ENCODE data around the gene OXER1. TPM values are rescaled to one million over a fixed set of nuclear protein-coding genes. Genes with fewer than 3 reads are reported as not detected.

Gene OXER1
- total RNA-seq, 1 experiment from 2014 or later: not detected

DNA sequence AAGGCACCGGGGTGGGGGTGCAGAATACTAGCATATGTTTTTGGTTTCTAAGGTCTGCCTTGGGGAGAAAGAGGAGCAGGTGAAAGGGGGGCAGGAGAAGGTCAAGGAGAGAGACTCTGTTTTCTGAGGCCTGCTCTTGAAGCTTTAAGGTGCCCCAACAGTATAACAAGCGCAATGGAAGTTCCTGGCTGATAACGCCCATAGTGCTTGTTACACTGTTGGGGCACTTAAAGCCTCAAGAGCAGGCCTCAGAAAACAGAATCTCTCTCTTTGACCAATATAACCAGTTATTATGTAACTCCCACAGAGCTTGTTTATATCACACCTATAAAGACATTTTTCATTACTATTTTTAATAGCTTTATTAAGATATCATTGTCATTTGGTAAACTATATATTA lies 16.5 kb downstream of the OXER1 start:
- TF ChIP-seq EZH2phosphoT487 (IDR thresholded peaks at IDR 0.05; ENCODE audit: borderline replicate concordance, low read length) (no peak), EZH2 (IDR thresholded peaks at IDR 0.05; ENCODE audit: low read length, unreplicated experiment) (no peak), CTCF (conservative IDR thresholded peaks at IDR 0.05; ENCODE audit: low read depth, low read length) (no peak)
- DNase-seq (no peak), ATAC-seq (no peak)
- Histone ChIP-seq H3K79me2 (ENCODE audit: low read length) (no peaks in the 10 kb centered on the region), H3K4me1 (ENCODE audit: insufficient read depth, low read length) (no peaks in the 10 kb centered on the region), H3K4me3 (ENCODE audit: low read length) (no peak overlapping the region), H3F3A (ENCODE audit: low read length, unreplicated experiment) (no peaks in the 10 kb centered on the region), H3K9me2 (replicated peaks; ENCODE audit: low read length) (no peaks in the 10 kb centered on the region), H4K20me1 (ENCODE audit: low read length) (no peaks in the 10 kb centered on the region), H3K27ac (ENCODE audit: low read length) (no peak overlapping the region), H2AFZ (ENCODE audit: low read length) (no peak overlapping the region), H3K9ac (ENCODE audit: low read length) (no peak overlapping the region), H3K9me3 (ENCODE audit: low read length) (no peaks in the 10 kb centered on the region), H3K36me3 (ENCODE audit: low read depth, low read length) (no peaks in the 10 kb centered on the region), H3K27me3 (ENCODE audit: low read length) (no peaks in the 10 kb centered on the region), H3K4me2 (ENCODE audit: low read length) (no peak overlapping the region)
- ChIA-PET CTCF (no interaction called here), POLR2A (ENCODE audit: unreplicated experiment) (no interaction called here)
- intact Hi-C loops (cut with micrococcal nuclease): no loop called here
- BruUV-seq (replicated peaks): no TSS peak

DNA sequence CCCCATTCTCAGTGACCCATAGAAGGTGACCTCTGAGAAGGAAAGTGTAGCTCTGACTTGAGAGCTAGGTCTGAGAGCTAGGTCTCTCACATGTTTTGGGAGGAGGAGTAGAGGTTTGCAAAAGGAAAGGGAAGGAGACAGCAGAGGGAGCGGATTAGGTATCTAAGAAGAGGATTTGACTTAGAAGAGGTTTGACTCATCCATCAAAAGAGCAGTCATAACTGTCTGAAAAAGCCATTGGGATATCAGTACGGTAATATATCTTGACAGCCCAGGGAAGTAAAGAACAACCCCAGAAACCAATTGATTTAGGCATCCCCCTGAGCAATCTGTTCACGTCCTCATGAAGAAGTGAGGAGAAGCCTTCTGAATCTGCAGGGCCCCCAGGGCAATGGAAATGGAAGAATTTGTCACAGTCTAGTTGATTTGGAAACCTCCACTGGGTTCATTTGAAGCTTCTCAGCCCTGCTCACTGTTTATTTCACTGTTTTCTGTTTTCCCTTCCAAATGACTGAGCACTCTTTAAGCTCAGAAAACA lies 19.3 kb downstream of the OXER1 start:
- no peaks in the 10 kb centered on the region for H3K9me2 ChIP-seq (replicated peaks; ENCODE audit: low read length)
- no peak overlapping the region for H3K4me3 ChIP-seq (ENCODE audit: low read length)
- no peak overlapping the region for H3K27ac ChIP-seq (ENCODE audit: low read length)
- H3K36me3 ChIP-seq (ENCODE audit: low read depth, low read length): no peaks in the 10 kb centered on the region
- intact Hi-C loops (cut with micrococcal nuclease): no loop called here
- POLR2A ChIA-PET (ENCODE audit: unreplicated experiment): interaction anchor here (0.7 kb wide), 1 partner anchor 378 kb away, joined by 4 read pairs; no protein-coding TSS in a partner anchor
- no TSS peak for BruUV-seq (replicated peaks)
- no peak for TF ChIP-seq EZH2 (IDR thresholded peaks at IDR 0.05; ENCODE audit: low read length, unreplicated experiment)
- no peak for TF ChIP-seq EZH2phosphoT487 (IDR thresholded peaks at IDR 0.05; ENCODE audit: borderline replicate concordance, low read length)
- H4K20me1 ChIP-seq (ENCODE audit: low read length): no peaks in the 10 kb centered on the region
- H3K79me2 ChIP-seq (ENCODE audit: low read length): no peaks in the 10 kb centered on the region
- no peaks in the 10 kb centered on the region for H3K27me3 ChIP-seq (ENCODE audit: low read length)
- no peak overlapping the region for H3K4me2 ChIP-seq (ENCODE audit: low read length)
- no peak overlapping the region for H2AFZ ChIP-seq (ENCODE audit: low read length)
- CTCF ChIA-PET: no interaction called here
- H3K9me3 ChIP-seq (ENCODE audit: low read length): no peaks in the 10 kb centered on the region
- ATAC-seq (no peak), DNase-seq (no peak)
- no peaks in the 10 kb centered on the region for H3F3A ChIP-seq (ENCODE audit: low read length, unreplicated experiment)
- H3K9ac ChIP-seq (ENCODE audit: low read length): no peak overlapping the region
- no peaks in the 10 kb centered on the region for H3K4me1 ChIP-seq (ENCODE audit: insufficient read depth, low read length)

- Histone ChIP-seq H3F3A (ENCODE audit: low read length, unreplicated experiment) (no peaks in the 10 kb centered on the region), H3K36me3 (ENCODE audit: low read depth, low read length) (no peaks in the 10 kb centered on the region), H3K79me2 (ENCODE audit: low read length) (no peaks in the 10 kb centered on the region), H3K9ac (ENCODE audit: low read length) (no peak overlapping the region), H2AFZ (ENCODE audit: low read length) (no peak overlapping the region), H3K27ac (ENCODE audit: low read length) (no peak overlapping the region), H3K9me3 (ENCODE audit: low read length) (no peaks in the 10 kb centered on the region), H3K27me3 (ENCODE audit: low read length) (no peaks in the 10 kb centered on the region), H3K4me2 (ENCODE audit: low read length) (no peak overlapping the region), H3K4me3 (ENCODE audit: low read length) (no peak overlapping the region), H4K20me1 (ENCODE audit: low read length) (no peaks in the 10 kb centered on the region), H3K4me1 (ENCODE audit: insufficient read depth, low read length) (no peaks in the 10 kb centered on the region), H3K9me2 (replicated peaks; ENCODE audit: low read length) (no peaks in the 10 kb centered on the region)
- TF ChIP-seq EZH2phosphoT487 (IDR thresholded peaks at IDR 0.05; ENCODE audit: borderline replicate concordance, low read length): no peak
- TF ChIP-seq CTCF (conservative IDR thresholded peaks at IDR 0.05; ENCODE audit: low read depth, low read length): no peak
- no peak for TF ChIP-seq EZH2 (IDR thresholded peaks at IDR 0.05; ENCODE audit: low read length, unreplicated experiment)
- ChIA-PET POLR2A (ENCODE audit: unreplicated experiment) (no interaction called here), CTCF (no interaction called here)
- BruUV-seq (replicated peaks): no TSS peak
- intact Hi-C loops (cut with micrococcal nuclease): no loop called here
- no peak for DNase-seq
- no peak for ATAC-seq
Measured at GRCh38 chr2:42743659-42743990, 20.3 kb downstream of the OXER1 start.
